ENCODE results near the gene SH3RF2. TPM values are rescaled to one million over a fixed set of nuclear protein-coding genes. Genes with fewer than 3 reads are reported as not detected.

SH3RF2 gene
- total and polyA plus RNA-seq, 2 experiments from 2014 or later, result 35.1 to 35.4 TPM

DNA sequence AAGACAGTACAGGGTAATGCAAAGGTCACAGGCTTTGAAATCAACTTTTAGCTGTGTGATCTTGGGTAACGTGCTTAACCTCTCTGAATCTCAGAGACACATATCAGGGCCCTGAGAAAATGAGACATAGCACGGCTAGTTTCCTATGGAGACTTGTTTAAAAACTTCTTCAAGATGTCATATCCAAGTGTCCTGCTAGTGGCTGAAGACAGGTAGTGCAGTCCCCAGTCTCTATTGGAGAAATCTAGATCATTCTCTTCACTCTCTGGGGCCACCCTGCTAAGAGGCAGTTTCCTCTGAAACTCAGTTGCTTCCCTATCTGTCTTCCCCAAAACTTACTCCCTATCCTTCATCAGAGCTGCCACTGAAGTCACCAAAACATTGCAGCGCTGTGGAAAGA, 33.3 kb upstream of the SH3RF2 start:
- Histone ChIP-seq H3K36me3 (replicated peaks; ENCODE audit: insufficient read depth, low read depth) (no peaks in the 10 kb centered on the region), H3K4me1 (ENCODE audit: insufficient read depth) (no peaks in the 10 kb centered on the region), H3K4me2 (no peak overlapping the region)

GRCh38 chr5:145903867-145904266, 32.5 kb upstream of the SH3RF2 start:
- Histone ChIP-seq H3K4me2 (no peak overlapping the region), H3K27me3 (no peaks in the 10 kb centered on the region), H3K9me3 (ENCODE audit: low read depth) (no peaks in the 10 kb centered on the region), H3K9me2 (replicated peaks; ENCODE audit: insufficient read depth) (no peaks in the 10 kb centered on the region), H3K4me3 (no peak overlapping the region), H3K79me2 (no peaks in the 10 kb centered on the region), H3K4me1 (ENCODE audit: insufficient read depth) (no peaks in the 10 kb centered on the region), H4K20me1 (ENCODE audit: insufficient read depth, poor library complexity, severe bottlenecking) (no peaks in the 10 kb centered on the region), H3K36me3 (replicated peaks; ENCODE audit: insufficient read depth, low read depth) (no peaks in the 10 kb centered on the region), H3K27ac (no peak overlapping the region), H2AFZ (no peak overlapping the region)
- 82% methylated on average over 3 of the region's 3 CpGs for WGBS (ENCODE audit: low lambda C conversion rate, missing lambda C conversion rate)
- no peak for DNase-seq (ENCODE audit: low spot score)
- TF ChIP-seq EZH2phosphoT487 (IDR thresholded peaks at IDR 0.05; ENCODE audit: low read depth, severe bottlenecking, unreplicated experiment), result no peak
- TF ChIP-seq, protein P1, sequence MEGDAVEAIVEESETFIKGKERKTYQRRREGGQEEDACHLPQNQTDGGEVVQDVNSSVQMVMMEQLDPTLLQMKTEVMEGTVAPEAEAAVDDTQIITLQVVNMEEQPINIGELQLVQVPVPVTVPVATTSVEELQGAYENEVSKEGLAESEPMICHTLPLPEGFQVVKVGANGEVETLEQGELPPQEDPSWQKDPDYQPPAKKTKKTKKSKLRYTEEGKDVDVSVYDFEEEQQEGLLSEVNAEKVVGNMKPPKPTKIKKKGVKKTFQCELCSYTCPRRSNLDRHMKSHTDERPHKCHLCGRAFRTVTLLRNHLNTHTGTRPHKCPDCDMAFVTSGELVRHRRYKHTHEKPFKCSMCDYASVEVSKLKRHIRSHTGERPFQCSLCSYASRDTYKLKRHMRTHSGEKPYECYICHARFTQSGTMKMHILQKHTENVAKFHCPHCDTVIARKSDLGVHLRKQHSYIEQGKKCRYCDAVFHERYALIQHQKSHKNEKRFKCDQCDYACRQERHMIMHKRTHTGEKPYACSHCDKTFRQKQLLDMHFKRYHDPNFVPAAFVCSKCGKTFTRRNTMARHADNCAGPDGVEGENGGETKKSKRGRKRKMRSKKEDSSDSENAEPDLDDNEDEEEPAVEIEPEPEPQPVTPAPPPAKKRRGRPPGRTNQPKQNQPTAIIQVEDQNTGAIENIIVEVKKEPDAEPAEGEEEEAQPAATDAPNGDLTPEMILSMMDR (IDR thresholded peaks at IDR 0.05; ENCODE audit: poor library complexity), result no peak
- TF ChIP-seq EZH2 (IDR thresholded peaks at IDR 0.05; ENCODE audit: borderline replicate concordance), result no peak

More for the DNA sequence above, 33.3 kb upstream of the SH3RF2 start:
- H3K79me2 ChIP-seq, result no peaks in the 10 kb centered on the region
- WGBS (ENCODE audit: low lambda C conversion rate, missing lambda C conversion rate), result 93% methylated on average over 3 of the region's 3 CpGs
- H3K4me3 ChIP-seq, result no peak overlapping the region
- H2AFZ ChIP-seq, result no peak overlapping the region
- DNase-seq (ENCODE audit: low spot score), result no peak
- H4K20me1 ChIP-seq (ENCODE audit: insufficient read depth, poor library complexity, severe bottlenecking), result no peaks in the 10 kb centered on the region
- TF ChIP-seq EZH2 (IDR thresholded peaks at IDR 0.05; ENCODE audit: borderline replicate concordance) (no peak), EZH2phosphoT487 (IDR thresholded peaks at IDR 0.05; ENCODE audit: low read depth, severe bottlenecking, unreplicated experiment) (no peak)
- TF ChIP-seq, protein P1 (IDR thresholded peaks at IDR 0.05; ENCODE audit: poor library complexity), result no peak
- no peaks in the 10 kb centered on the region for H3K27me3 ChIP-seq
- H3K9me3 ChIP-seq (ENCODE audit: low read depth), result no peaks in the 10 kb centered on the region
- no peak overlapping the region for H3K27ac ChIP-seq
- no peaks in the 10 kb centered on the region for H3K9me2 ChIP-seq (replicated peaks; ENCODE audit: insufficient read depth)

- Histone ChIP-seq H3K27ac (no peak overlapping the region), H3K9me3 (ENCODE audit: low read depth) (no peaks in the 10 kb centered on the region), H3K79me2 (no peaks in the 10 kb centered on the region), H4K20me1 (ENCODE audit: insufficient read depth, poor library complexity, severe bottlenecking) (no peaks in the 10 kb centered on the region), H3K9me2 (replicated peaks; ENCODE audit: insufficient read depth) (no peaks in the 10 kb centered on the region), H3K4me3 (no peak overlapping the region), H3K27me3 (no peaks in the 10 kb centered on the region), H3K36me3 (replicated peaks; ENCODE audit: insufficient read depth, low read depth) (no peaks in the 10 kb centered on the region), H2AFZ (no peak overlapping the region), H3K4me2 (no peak overlapping the region), H3K4me1 (ENCODE audit: insufficient read depth) (no peaks in the 10 kb centered on the region)
- TF ChIP-seq, protein P1 (IDR thresholded peaks at IDR 0.05; ENCODE audit: poor library complexity), result no peak
- TF ChIP-seq EZH2phosphoT487 (IDR thresholded peaks at IDR 0.05; ENCODE audit: low read depth, severe bottlenecking, unreplicated experiment), result no peak
- TF ChIP-seq EZH2 (IDR thresholded peaks at IDR 0.05; ENCODE audit: borderline replicate concordance), result no peak
- no peak for DNase-seq (ENCODE audit: low spot score)
- 83% methylated on average over 5 of the region's 5 CpGs for WGBS (ENCODE audit: low lambda C conversion rate, missing lambda C conversion rate)
Measured at GRCh38 chr5:145904743-145905142, 31.6 kb upstream of the SH3RF2 start.

GRCh38 chr5:145906401-145906800, 30.0 kb upstream of the SH3RF2 start:
- Histone ChIP-seq H3K9me2 (replicated peaks; ENCODE audit: insufficient read depth) (no peaks in the 10 kb centered on the region), H3K27me3 (no peaks in the 10 kb centered on the region), H3K79me2 (no peaks in the 10 kb centered on the region), H3K4me1 (ENCODE audit: insufficient read depth) (no peaks in the 10 kb centered on the region), H3K27ac (no peak overlapping the region), H3K4me3 (no peak overlapping the region), H3K4me2 (no peak overlapping the region), H3K9me3 (ENCODE audit: low read depth) (no peaks in the 10 kb centered on the region), H4K20me1 (ENCODE audit: insufficient read depth, poor library complexity, severe bottlenecking) (no peaks in the 10 kb centered on the region), H2AFZ (no peak overlapping the region), H3K36me3 (replicated peaks; ENCODE audit: insufficient read depth, low read depth) (no peaks in the 10 kb centered on the region)
- TF ChIP-seq, protein P1 (IDR thresholded peaks at IDR 0.05; ENCODE audit: poor library complexity), result no peak
- no peak for TF ChIP-seq EZH2 (IDR thresholded peaks at IDR 0.05; ENCODE audit: borderline replicate concordance)
- TF ChIP-seq EZH2phosphoT487 (IDR thresholded peaks at IDR 0.05; ENCODE audit: low read depth, severe bottlenecking, unreplicated experiment), result no peak
- 74% methylated on average over 1 of the region's 1 CpG for WGBS (ENCODE audit: low lambda C conversion rate, missing lambda C conversion rate)
- no peak for DNase-seq (ENCODE audit: low spot score)
